ENCODE measurements around the gene COMMD2. TPM values are rescaled to one million over a fixed set of nuclear protein-coding genes. Genes with fewer than 3 reads are reported as not detected.

Gene COMMD2
- total RNA-seq, 1 experiment from 2014 or later: 64.9 TPM

GRCh38 chr3:149767720-149768119 is 15.4 kb upstream of the COMMD2 start:
- Mint-ChIP-seq H3K4me3 (no peak overlapping the region), H3K27me3 (ENCODE audit: low read depth) (no peaks in the 10 kb centered on the region), H3K27ac (no peak overlapping the region; a peak in 2 of 7 replicates), H3K9me3 (no peaks in the 10 kb centered on the region), H3K4me1 (peaks cover 0 to 5% of the 10 kb centered on the region in 2 experiments; a peak in 2 of 4 replicates), H3K36me3 (ENCODE audit: insufficient read depth in 1 of 3, low read depth in 3 of 3) (no peaks in the 10 kb centered on the region)
- Histone ChIP-seq H2BK15ac (ENCODE audit: low read depth, low read length) (no peak overlapping the region), H2AK5ac (ENCODE audit: insufficient read length, low read length) (no peak overlapping the region), H3T11ph (ENCODE audit: low read length) (no peak overlapping the region), H3K79me2 (ENCODE audit: insufficient read depth, low read length) (no peaks in the 10 kb centered on the region), H3K27me3 (ENCODE audit: insufficient read depth, low read length) (no peaks in the 10 kb centered on the region), H4K20me1 (ENCODE audit: control insufficient read depth, insufficient read depth, insufficient read length) (no peaks in the 10 kb centered on the region), H3K23ac (ENCODE audit: insufficient read length, low read depth, low read length) (no peak overlapping the region), H2BK20ac (ENCODE audit: low read depth, low read length, poor library complexity, severe bottlenecking) (no peak overlapping the region), H3K9me3 (ENCODE audit: control insufficient read depth, low read depth, low read length) (no peaks in the 10 kb centered on the region), H2BK12ac (ENCODE audit: insufficient read length, low read depth, low read length) (no peak overlapping the region), H3K18ac (ENCODE audit: insufficient read length, low read depth, low read length) (no peak overlapping the region), H2BK5ac (ENCODE audit: insufficient read length, low read length) (no peak overlapping the region), H2BK120ac (ENCODE audit: low read depth, low read length, poor library complexity, severe bottlenecking) (no peak overlapping the region), H3K23me2 (ENCODE audit: insufficient read length, low read depth, low read length, poor library complexity, severe bottlenecking) (no peaks in the 10 kb centered on the region), H3K4me1 (ENCODE audit: insufficient read depth, low read length) (no peaks in the 10 kb centered on the region; the same call in 1 of the 2 replicates), H3K14ac (ENCODE audit: insufficient read depth, low read length) (no peak overlapping the region; the same call in 1 of the 2 replicates), H4K5ac (ENCODE audit: insufficient read length, low read depth, low read length) (no peak overlapping the region), H3K4me2 (ENCODE audit: insufficient read depth, insufficient read length, low read length) (no peak overlapping the region), H2AFZ (ENCODE audit: low read length) (no peak overlapping the region), H3K27ac (ENCODE audit: insufficient read length, low read depth, low read length) (no peak overlapping the region), H4K8ac (replicated peaks; ENCODE audit: insufficient read length, low read depth, low read length) (no peak overlapping the region), H3K4ac (ENCODE audit: low read depth, low read length) (no peak overlapping the region), H3K9ac (ENCODE audit: extremely low read depth, insufficient read length, low read length) (no peak overlapping the region), H4K91ac (ENCODE audit: insufficient read length, low read depth, low read length) (no peak overlapping the region), H3K56ac (ENCODE audit: insufficient read length, low read depth, low read length) (no peak overlapping the region), H3K79me1 (ENCODE audit: insufficient read depth, low read depth, low read length, poor library complexity, severe bottlenecking) (no peaks in the 10 kb centered on the region)
- WGBS (ENCODE audit: extremely low coverage, insufficient read length, low lambda C conversion rate): no CpG with 5 or more reads among the region's 6 CpGs
- DNase-seq: no peak
- no peak for TF ChIP-seq CTCF (conservative IDR thresholded peaks at IDR 0.05)
